SK-N-SH (cell line): Measurements from ENCODE around the gene ERC1. TPM values are rescaled to one million over a fixed set of nuclear protein-coding genes. Genes with fewer than 3 reads are reported as not detected.

ENCODE experiments used
- CTCF ChIA-PET: fragments of 300-600, 350-600 bp; formaldehyde crosslinking; extraction: SDS; loops from one replicate; lab custom pipeline; 2021; lab: Yijun Ruan, JAX
- POLR2A ChIA-PET: fragments of 350-600 bp; sonication (Branson Sonifier 250); formaldehyde crosslinking; extraction: SDS; loops from one replicate; lab custom pipeline; 2020; ENCODE audit warnings: antibody characterized with exemption, inconsistent platforms; lab: Yijun Ruan, JAX
- DNase-seq: peaks from one replicate; pipeline ENCODE4 v3.0.0; 2012
- H2AFZ ChIP-seq: fragments of 200-600 bp; sonication (generic); 2 replicates; pipeline ENCODE4 v1.8.1; 2016; ENCODE audit warnings: antibody characterized with exemption, mild to moderate bottlenecking, low read depth
- H3F3A ChIP-seq: fragments of 200-600 bp; sonication (generic); replicated peaks from 2 replicates; pipeline ENCODE3; 2016; ENCODE audit warnings: antibody characterized with exemption, mild to moderate bottlenecking; ENCODE audit not compliant: insufficient read depth
- H3K27ac ChIP-seq, 2 experiments: fragments of 200-500 bp in 1 of 2; fragments of 200-600 bp in 1 of 2; sonication (Bioruptor generic) in 1 of 2; sonication (generic), shearing (Covaris generic) in 1 of 2; 2 replicates each; pipeline versions ENCODE4 v1.5.1 to v1.6.1; 2014 to 2016; ENCODE audit warnings: low read depth in 2 of 2, inconsistent platforms in 1 of 2, low read length in 1 of 2, mild to moderate bottlenecking in 1 of 2, mixed read lengths in 1 of 2
- H3K27me3 ChIP-seq: fragments of 200-600 bp; sonication (generic), shearing (Covaris generic); 2 replicates; pipeline ENCODE4 v1.6.1; 2016; ENCODE audit warnings: mixed run types; ENCODE audit not compliant: insufficient read depth
- H3K36me3 ChIP-seq, 2 experiments: fragments of 200-500 bp in 1 of 2; fragments of 200-600 bp in 1 of 2; sonication (Bioruptor generic) in 1 of 2; sonication (generic) in 1 of 2; replicated peaks in 1 of 2; 2 replicates each; pipeline versions ENCODE3 to v1.5.1; 2014 to 2016; ENCODE audit warnings: low read length in 1 of 2, mild to moderate bottlenecking in 1 of 2; ENCODE audit not compliant: insufficient read depth in 2 of 2, control insufficient read depth in 1 of 2
- H3K4me1 ChIP-seq, 2 experiments: fragments of 200-500 bp in 1 of 2; fragments of 200-600 bp in 1 of 2; sonication (Bioruptor generic) in 1 of 2; sonication (generic), shearing (Covaris generic) in 1 of 2; 2 replicates each; pipeline versions ENCODE4 v1.5.1 to v1.6.1; 2014 to 2016; ENCODE audit warnings: low read depth in 1 of 2, low read length in 1 of 2, mixed run types in 1 of 2; ENCODE audit not compliant: insufficient read depth in 2 of 2, control insufficient read depth in 1 of 2
- H3K4me2 ChIP-seq: fragments of 200-600 bp; sonication (generic), shearing (Covaris generic); 2 replicates; pipeline ENCODE4 v1.6.1; 2017; ENCODE audit warnings: mixed run types
- H3K4me3 ChIP-seq, 2 experiments: fragments of 200-500 bp in 1 of 2; fragments of 200-600 bp in 1 of 2; sonication (Bioruptor generic) in 1 of 2; sonication (generic), shearing (Covaris generic) in 1 of 2; 2 replicates each; pipeline versions ENCODE4 v1.5.1 to v1.8.1; 2014 to 2016; ENCODE audit warnings: low read depth in 2 of 2, inconsistent platforms in 1 of 2, low read length in 1 of 2, mild to moderate bottlenecking in 1 of 2, mixed read lengths in 1 of 2, moderate library complexity in 1 of 2
- H3K79me2 ChIP-seq: fragments of 200-600 bp; sonication (generic); 2 replicates; pipeline ENCODE4 v1.8.1; 2017; ENCODE audit warnings: mild to moderate bottlenecking; ENCODE audit not compliant: insufficient read depth
- H3K9ac ChIP-seq: fragments of 200-600 bp; sonication (generic); 2 replicates; pipeline ENCODE4 v1.6.1; 2017; ENCODE audit warnings: mixed run types
- H3K9me2 ChIP-seq: fragments of 200-600 bp; sonication (generic); 2 replicates; pipeline ENCODE4 v1.6.1; 2017; ENCODE audit warnings: mixed run types
- H3K9me3 ChIP-seq: fragments of 200-600 bp; sonication (generic); 2 replicates; pipeline ENCODE4 v1.6.1; 2017; ENCODE audit warnings: mixed run types, mild to moderate bottlenecking, moderate library complexity
- H4K20me1 ChIP-seq: fragments of 200-600 bp; sonication (generic); 2 replicates; pipeline ENCODE4 v1.6.1; 2017; ENCODE audit warnings: mild to moderate bottlenecking, mixed run types; ENCODE audit not compliant: insufficient read depth
- CHD2 ChIP-seq: fragments of 150-350 bp; IDR thresholded peaks from 2 replicates; pipeline ENCODE4 v1.6.1; 2018; ENCODE audit warnings: low read length; ENCODE audit not compliant: partially characterized antibody
- EP300 ChIP-seq, 2 experiments: IDR thresholded peaks; 2 replicates each; pipeline versions ENCODE4 v1.4.0 to v1.6.1; 2012; ENCODE audit warnings: borderline replicate concordance in 1 of 2, low read depth in 1 of 2, low read length in 1 of 2
- FOXM1 ChIP-seq: IDR thresholded peaks from 2 replicates; pipeline ENCODE4 v1.4.0; 2012; ENCODE audit warnings: low read depth, mild to moderate bottlenecking
- GATA2 ChIP-seq: sonication (generic); formaldehyde crosslinking; IDR thresholded peaks from 2 replicates; pipeline ENCODE4 v1.5.0; 2020; ENCODE audit warnings: mild to moderate bottlenecking, missing genetic modification reagents
- NRF1 ChIP-seq: IDR thresholded peaks from 2 replicates; pipeline ENCODE4 v1.6.1; 2012; ENCODE audit warnings: low read depth, mild to moderate bottlenecking, low read length
- RAD21 ChIP-seq: IDR thresholded peaks from 2 replicates; pipeline ENCODE4 v1.6.1; 2012; ENCODE audit warnings: mild to moderate bottlenecking, low read length
- RXRA ChIP-seq: IDR thresholded peaks from 2 replicates; pipeline ENCODE4 v1.4.0; 2012; ENCODE audit warnings: low read depth, mild to moderate bottlenecking, borderline replicate concordance
- TCF12 ChIP-seq: IDR thresholded peaks from 2 replicates; pipeline ENCODE4 v1.4.0; 2012
- WGBS: methylation state at CpG from one replicate; pipeline ENCODE4 v1.1.6; 2017; ENCODE audit warnings: low lambda C conversion rate; 5-methylcytosine and 5-hydroxymethylcytosine counted together
- polyA plus RNA-seq, 3 experiments: library from polyadenylated mRNA; depleted of rRNA; stranded (reverse); fragments of >200 nt; gene quantifications; 2 replicates each; pipeline ENCODE4 v1.2.3, GENCODE V29; 2012
- TF ChIP-seq, protein P1 (sequence below): fragments of 150-350 bp; IDR thresholded peaks from 2 replicates; pipeline ENCODE4 v1.6.1; 2016; ENCODE audit warnings: mild to moderate bottlenecking, low read depth, low read length
- TF ChIP-seq, protein P2 (sequence below): IDR thresholded peaks from 2 replicates; pipeline ENCODE4; 2012
- TF ChIP-seq, protein P3 (sequence below): fragments of 200-600 bp; sonication (generic); IDR thresholded peaks from 2 replicates; pipeline ENCODE4 v1.6.1; 2017; ENCODE audit warnings: antibody characterized with exemption, mild to moderate bottlenecking, moderate library complexity
- TF ChIP-seq, protein P4 (sequence below): IDR thresholded peaks from 2 replicates; pipeline ENCODE4 v1.6.1; 2012; ENCODE audit warnings: mild to moderate bottlenecking, low read depth, low read length, moderate library complexity
- TF ChIP-seq, protein P5 (sequence below): IDR thresholded peaks from 2 replicates; pipeline ENCODE4 v1.4.0; 2012; ENCODE audit warnings: low read depth, borderline replicate concordance

The ERC1 gene
- polyA plus RNA-seq, 1 of the 3 experiments (the other 2 are of a cell fraction), result 7.5 TPM

DNA sequence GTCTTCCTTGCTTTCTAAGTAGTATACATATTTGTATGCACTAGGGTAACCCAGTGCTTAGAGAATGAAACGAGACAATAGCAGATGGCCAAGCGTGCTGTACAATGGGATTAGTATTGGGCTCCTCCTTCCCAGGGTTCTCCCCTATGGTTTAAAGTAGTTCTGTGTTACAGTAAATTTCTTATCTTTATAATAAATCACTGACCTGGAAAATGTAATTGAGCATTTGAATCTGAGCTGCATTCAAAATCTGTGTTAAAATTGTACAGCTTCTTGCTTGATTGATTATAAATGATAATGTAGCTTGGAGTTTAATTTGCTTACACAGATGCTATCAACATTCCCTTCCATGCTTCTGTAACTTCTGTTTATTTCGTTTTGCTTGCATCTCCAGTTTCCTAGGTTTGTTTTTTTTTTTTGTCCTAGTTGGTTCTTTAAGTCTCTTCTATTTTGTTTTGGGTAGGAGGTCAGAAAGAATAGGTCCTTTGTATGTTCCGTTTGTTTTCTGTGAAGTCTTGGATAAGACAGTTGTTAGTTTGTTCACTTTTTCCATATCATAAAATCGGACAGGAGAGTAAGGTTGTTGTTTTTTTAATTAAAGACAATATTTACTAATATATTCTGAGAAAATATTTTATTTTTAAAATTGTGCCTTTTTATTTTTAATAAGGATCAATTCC lies 171.2 kb downstream of the ERC1 start:
- H3F3A ChIP-seq, result peaks cover 3% of the 10 kb centered on the region
- no peak overlapping the region for H2AFZ ChIP-seq
- CTCF ChIA-PET, result interaction anchor here (1.2 to 1.7 kb wide), 2 partner anchors 44 to 367 kb away, joined by 3 to 7 read pairs; no protein-coding TSS in a partner anchor
- no peak for TF ChIP-seq FOXM1
- no peak for TF ChIP-seq RAD21
- TF ChIP-seq, protein P1, sequence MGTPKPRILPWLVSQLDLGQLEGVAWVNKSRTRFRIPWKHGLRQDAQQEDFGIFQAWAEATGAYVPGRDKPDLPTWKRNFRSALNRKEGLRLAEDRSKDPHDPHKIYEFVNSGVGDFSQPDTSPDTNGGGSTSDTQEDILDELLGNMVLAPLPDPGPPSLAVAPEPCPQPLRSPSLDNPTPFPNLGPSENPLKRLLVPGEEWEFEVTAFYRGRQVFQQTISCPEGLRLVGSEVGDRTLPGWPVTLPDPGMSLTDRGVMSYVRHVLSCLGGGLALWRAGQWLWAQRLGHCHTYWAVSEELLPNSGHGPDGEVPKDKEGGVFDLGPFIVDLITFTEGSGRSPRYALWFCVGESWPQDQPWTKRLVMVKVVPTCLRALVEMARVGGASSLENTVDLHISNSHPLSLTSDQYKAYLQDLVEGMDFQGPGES, result no peak
- TF ChIP-seq EP300 (IDR thresholded peaks at IDR 0.05; ENCODE audit: borderline replicate concordance in 1 of 2, low read depth in 1 of 2, low read length in 1 of 2), result peak in 1 of 2 experiments; percentile 81; a peak in 2 of 4 replicates
- TF ChIP-seq, protein P2, sequence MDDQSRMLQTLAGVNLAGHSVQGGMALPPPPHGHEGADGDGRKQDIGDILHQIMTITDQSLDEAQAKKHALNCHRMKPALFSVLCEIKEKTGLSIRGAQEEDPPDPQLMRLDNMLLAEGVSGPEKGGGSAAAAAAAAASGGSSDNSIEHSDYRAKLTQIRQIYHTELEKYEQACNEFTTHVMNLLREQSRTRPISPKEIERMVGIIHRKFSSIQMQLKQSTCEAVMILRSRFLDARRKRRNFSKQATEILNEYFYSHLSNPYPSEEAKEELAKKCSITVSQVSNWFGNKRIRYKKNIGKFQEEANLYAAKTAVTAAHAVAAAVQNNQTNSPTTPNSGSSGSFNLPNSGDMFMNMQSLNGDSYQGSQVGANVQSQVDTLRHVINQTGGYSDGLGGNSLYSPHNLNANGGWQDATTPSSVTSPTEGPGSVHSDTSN, result no peak
- TF ChIP-seq, protein P3, sequence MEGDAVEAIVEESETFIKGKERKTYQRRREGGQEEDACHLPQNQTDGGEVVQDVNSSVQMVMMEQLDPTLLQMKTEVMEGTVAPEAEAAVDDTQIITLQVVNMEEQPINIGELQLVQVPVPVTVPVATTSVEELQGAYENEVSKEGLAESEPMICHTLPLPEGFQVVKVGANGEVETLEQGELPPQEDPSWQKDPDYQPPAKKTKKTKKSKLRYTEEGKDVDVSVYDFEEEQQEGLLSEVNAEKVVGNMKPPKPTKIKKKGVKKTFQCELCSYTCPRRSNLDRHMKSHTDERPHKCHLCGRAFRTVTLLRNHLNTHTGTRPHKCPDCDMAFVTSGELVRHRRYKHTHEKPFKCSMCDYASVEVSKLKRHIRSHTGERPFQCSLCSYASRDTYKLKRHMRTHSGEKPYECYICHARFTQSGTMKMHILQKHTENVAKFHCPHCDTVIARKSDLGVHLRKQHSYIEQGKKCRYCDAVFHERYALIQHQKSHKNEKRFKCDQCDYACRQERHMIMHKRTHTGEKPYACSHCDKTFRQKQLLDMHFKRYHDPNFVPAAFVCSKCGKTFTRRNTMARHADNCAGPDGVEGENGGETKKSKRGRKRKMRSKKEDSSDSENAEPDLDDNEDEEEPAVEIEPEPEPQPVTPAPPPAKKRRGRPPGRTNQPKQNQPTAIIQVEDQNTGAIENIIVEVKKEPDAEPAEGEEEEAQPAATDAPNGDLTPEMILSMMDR, result no peak
- TF ChIP-seq GATA2 (CRISPR knock-in tag), result peak; percentile 79; the same call in 1 of the 2 replicates
- no peak for TF ChIP-seq NRF1
- no peak for TF ChIP-seq TCF12
- TF ChIP-seq, protein P4, sequence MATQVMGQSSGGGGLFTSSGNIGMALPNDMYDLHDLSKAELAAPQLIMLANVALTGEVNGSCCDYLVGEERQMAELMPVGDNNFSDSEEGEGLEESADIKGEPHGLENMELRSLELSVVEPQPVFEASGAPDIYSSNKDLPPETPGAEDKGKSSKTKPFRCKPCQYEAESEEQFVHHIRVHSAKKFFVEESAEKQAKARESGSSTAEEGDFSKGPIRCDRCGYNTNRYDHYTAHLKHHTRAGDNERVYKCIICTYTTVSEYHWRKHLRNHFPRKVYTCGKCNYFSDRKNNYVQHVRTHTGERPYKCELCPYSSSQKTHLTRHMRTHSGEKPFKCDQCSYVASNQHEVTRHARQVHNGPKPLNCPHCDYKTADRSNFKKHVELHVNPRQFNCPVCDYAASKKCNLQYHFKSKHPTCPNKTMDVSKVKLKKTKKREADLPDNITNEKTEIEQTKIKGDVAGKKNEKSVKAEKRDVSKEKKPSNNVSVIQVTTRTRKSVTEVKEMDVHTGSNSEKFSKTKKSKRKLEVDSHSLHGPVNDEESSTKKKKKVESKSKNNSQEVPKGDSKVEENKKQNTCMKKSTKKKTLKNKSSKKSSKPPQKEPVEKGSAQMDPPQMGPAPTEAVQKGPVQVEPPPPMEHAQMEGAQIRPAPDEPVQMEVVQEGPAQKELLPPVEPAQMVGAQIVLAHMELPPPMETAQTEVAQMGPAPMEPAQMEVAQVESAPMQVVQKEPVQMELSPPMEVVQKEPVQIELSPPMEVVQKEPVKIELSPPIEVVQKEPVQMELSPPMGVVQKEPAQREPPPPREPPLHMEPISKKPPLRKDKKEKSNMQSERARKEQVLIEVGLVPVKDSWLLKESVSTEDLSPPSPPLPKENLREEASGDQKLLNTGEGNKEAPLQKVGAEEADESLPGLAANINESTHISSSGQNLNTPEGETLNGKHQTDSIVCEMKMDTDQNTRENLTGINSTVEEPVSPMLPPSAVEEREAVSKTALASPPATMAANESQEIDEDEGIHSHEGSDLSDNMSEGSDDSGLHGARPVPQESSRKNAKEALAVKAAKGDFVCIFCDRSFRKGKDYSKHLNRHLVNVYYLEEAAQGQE, result no peak
- TF ChIP-seq RXRA, result no peak
- TF ChIP-seq CHD2, result peak; percentile 27
- TF ChIP-seq, protein P5, sequence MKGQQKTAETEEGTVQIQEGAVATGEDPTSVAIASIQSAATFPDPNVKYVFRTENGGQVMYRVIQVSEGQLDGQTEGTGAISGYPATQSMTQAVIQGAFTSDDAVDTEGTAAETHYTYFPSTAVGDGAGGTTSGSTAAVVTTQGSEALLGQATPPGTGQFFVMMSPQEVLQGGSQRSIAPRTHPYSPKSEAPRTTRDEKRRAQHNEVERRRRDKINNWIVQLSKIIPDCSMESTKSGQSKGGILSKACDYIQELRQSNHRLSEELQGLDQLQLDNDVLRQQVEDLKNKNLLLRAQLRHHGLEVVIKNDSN, result no peak
- H3K27me3 ChIP-seq, result no peaks in the 10 kb centered on the region
- H3K9ac ChIP-seq, result no peak overlapping the region
- peaks cover 0 to 27% of the 10 kb centered on the region in 2 experiments for H3K36me3 ChIP-seq
- peak overlapping the region in 1 of 2 experiments; percentile 56; a peak in 2 of 4 replicates for H3K27ac ChIP-seq
- peaks cover 0 to 5% of the 10 kb centered on the region in 2 experiments; a peak in 2 of 4 replicates for H3K4me1 ChIP-seq
- H3K9me3 ChIP-seq, result no peaks in the 10 kb centered on the region
- POLR2A ChIA-PET, result no interaction called here
- DNase-seq, result peak; percentile 50
- H3K9me2 ChIP-seq, result no peaks in the 10 kb centered on the region
- peaks cover 12% of the 10 kb centered on the region; the same call in 1 of the 2 replicates for H3K79me2 ChIP-seq
- H3K4me3 ChIP-seq, result no peak overlapping the region
- H3K4me2 ChIP-seq, result no peak overlapping the region
- 56% methylated on average over 5 of the region's 5 CpGs for WGBS
- H4K20me1 ChIP-seq, result no peaks in the 10 kb centered on the region
